ENCODE measurements around the gene PLEKHM1.
"Not testable (repeated sequence)": the region's sequence is repeated elsewhere in the genome, so short reads cannot be mapped to it uniquely, and the experiment has no call there.

- TF ChIP-seq, protein P1, sequence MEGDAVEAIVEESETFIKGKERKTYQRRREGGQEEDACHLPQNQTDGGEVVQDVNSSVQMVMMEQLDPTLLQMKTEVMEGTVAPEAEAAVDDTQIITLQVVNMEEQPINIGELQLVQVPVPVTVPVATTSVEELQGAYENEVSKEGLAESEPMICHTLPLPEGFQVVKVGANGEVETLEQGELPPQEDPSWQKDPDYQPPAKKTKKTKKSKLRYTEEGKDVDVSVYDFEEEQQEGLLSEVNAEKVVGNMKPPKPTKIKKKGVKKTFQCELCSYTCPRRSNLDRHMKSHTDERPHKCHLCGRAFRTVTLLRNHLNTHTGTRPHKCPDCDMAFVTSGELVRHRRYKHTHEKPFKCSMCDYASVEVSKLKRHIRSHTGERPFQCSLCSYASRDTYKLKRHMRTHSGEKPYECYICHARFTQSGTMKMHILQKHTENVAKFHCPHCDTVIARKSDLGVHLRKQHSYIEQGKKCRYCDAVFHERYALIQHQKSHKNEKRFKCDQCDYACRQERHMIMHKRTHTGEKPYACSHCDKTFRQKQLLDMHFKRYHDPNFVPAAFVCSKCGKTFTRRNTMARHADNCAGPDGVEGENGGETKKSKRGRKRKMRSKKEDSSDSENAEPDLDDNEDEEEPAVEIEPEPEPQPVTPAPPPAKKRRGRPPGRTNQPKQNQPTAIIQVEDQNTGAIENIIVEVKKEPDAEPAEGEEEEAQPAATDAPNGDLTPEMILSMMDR (IDR thresholded peaks at IDR 0.05; ENCODE audit: poor library complexity) = not testable (repeated sequence)
- TF ChIP-seq EZH2 (IDR thresholded peaks at IDR 0.05; ENCODE audit: borderline replicate concordance); EZH2phosphoT487 (IDR thresholded peaks at IDR 0.05; ENCODE audit: low read depth, severe bottlenecking, unreplicated experiment): not testable (repeated sequence)
Observed at GRCh38 chr17:45447650-45448049, 42.9 kb downstream of the PLEKHM1 start.
